H1 (cell line): Measurements from ENCODE around the gene GSAP. TPM values are rescaled to one million over a fixed set of nuclear protein-coding genes. Genes with fewer than 3 reads are reported as not detected.

Source experiments
- CTCF ChIA-PET: fragments of 300-600 bp; sonication (Branson Sonifier 250); formaldehyde crosslinking; loops from one replicate; lab custom pipeline; 2021; ENCODE audit not compliant: partially characterized antibody; lab: Charles Lee
- POLR2A ChIA-PET: fragments of 300-600 bp; sonication (Branson Sonifier 250); formaldehyde crosslinking; loops from one replicate; lab custom pipeline; 2021; ENCODE audit warnings: inconsistent platforms; ENCODE audit not compliant: partially characterized antibody; lab: Charles Lee
- DNase-seq, 2 experiments: peaks; one replicate each; pipeline versions ENCODE4 v3.0.0 to v3.0.0-alpha.2; 2010 to 2022; ENCODE audit warnings: low spot score in 2 of 2, low read depth in 1 of 2, mixed read lengths in 1 of 2
- FAIRE-seq: peaks from 2 replicates; lab custom pipeline; 2011; peaks lifted over from hg19 to GRCh38; lab: Jason Lieb, UNC
- H2AFZ ChIP-seq: 2 replicates; pipeline ENCODE4 v1.8.1; 2012; ENCODE audit warnings: low read length, inconsistent platforms
- H2AK5ac ChIP-seq: 2 replicates; pipeline ENCODE4 v1.6.1; 2013; ENCODE audit warnings: low read depth, low read length
- H2BK120ac ChIP-seq: replicated peaks from 2 replicates; pipeline ENCODE3; 2013; ENCODE audit warnings: low read depth, low read length, inconsistent platforms
- H2BK12ac ChIP-seq: 2 replicates; pipeline ENCODE4 v1.6.1; 2013; ENCODE audit warnings: low read depth, low read length
- H2BK15ac ChIP-seq: 2 replicates; pipeline ENCODE4 v1.6.1; 2013; ENCODE audit warnings: low read length
- H2BK20ac ChIP-seq: 2 replicates; pipeline ENCODE4 v1.6.1; 2013; ENCODE audit warnings: low read length
- H2BK5ac ChIP-seq: 2 replicates; pipeline ENCODE4 v1.6.1; 2013; ENCODE audit warnings: low read depth, low read length
- H3K14ac ChIP-seq: 2 replicates; pipeline ENCODE4 v1.6.1; 2013; ENCODE audit warnings: inconsistent platforms; ENCODE audit not compliant: insufficient read length
- H3K18ac ChIP-seq: 2 replicates; pipeline ENCODE4 v1.6.1; 2013; ENCODE audit warnings: low read length; ENCODE audit errors: extremely low read depth
- H3K23ac ChIP-seq: 2 replicates; pipeline ENCODE4 v1.6.1; 2013; ENCODE audit warnings: inconsistent platforms; ENCODE audit not compliant: insufficient read length
- H3K23me2 ChIP-seq: 2 replicates; pipeline ENCODE4 v1.6.1; 2013; ENCODE audit warnings: low read depth, low read length
- H3K27ac ChIP-seq: 2 replicates; pipeline ENCODE4 v1.6.1; 2011; ENCODE audit warnings: low read depth, low read length, inconsistent platforms
- H3K27me3 ChIP-seq, 4 experiments: replicated peaks in 1 of 4; 1 replicate in 1 of 4; 2 replicates in 3 of 4; pipeline versions ENCODE4 v1.6.1 to v1.8.1; 2011 to 2013; ENCODE audit warnings: low read length in 3 of 4, mild to moderate bottlenecking in 3 of 4, inconsistent platforms in 2 of 4, mixed read lengths in 2 of 4, moderate library complexity in 1 of 4; ENCODE audit not compliant: control insufficient read depth in 3 of 4, insufficient read depth in 3 of 4; ENCODE audit errors: extremely low read depth in 1 of 4
- H3K36me3 ChIP-seq, 4 experiments: 2 replicates each; pipeline versions ENCODE4 v1.6.1 to v1.8.1; 2011 to 2013; ENCODE audit warnings: mild to moderate bottlenecking in 4 of 4, low read length in 3 of 4, moderate library complexity in 2 of 4, control low read depth in 1 of 4, inconsistent platforms in 1 of 4; ENCODE audit not compliant: insufficient read depth in 4 of 4, control insufficient read depth in 2 of 4
- H3K4ac ChIP-seq: replicated peaks from 2 replicates; pipeline ENCODE3; 2013; ENCODE audit warnings: low read length, low read depth, mixed read lengths, inconsistent platforms; ENCODE audit not compliant: insufficient read length
- H3K4me1 ChIP-seq, 4 experiments: replicated peaks in 1 of 4; 1 replicate in 1 of 4; 2 replicates in 3 of 4; pipeline versions ENCODE4 v1.6.1 to v1.8.1; 2011 to 2013; ENCODE audit warnings: low read length in 3 of 4, inconsistent platforms in 2 of 4, mixed read lengths in 1 of 4; ENCODE audit not compliant: insufficient read depth in 4 of 4, control insufficient read depth in 3 of 4
- H3K4me2 ChIP-seq, 2 experiments: 2 replicates each; pipeline versions ENCODE4 v1.6.1 to v1.8.1; 2011 to 2013; ENCODE audit warnings: low read depth in 2 of 2, low read length in 2 of 2, control low read depth in 1 of 2, inconsistent platforms in 1 of 2, mild to moderate bottlenecking in 1 of 2; ENCODE audit not compliant: insufficient read depth in 1 of 2
- H3K4me3 ChIP-seq, 4 experiments: fragments of 200-600, 300-600 bp in 1 of 4; sonication (generic), shearing (Covaris generic), sonication (Bioruptor Twin) in 1 of 4; 2 replicates each; pipeline versions ENCODE4 v1.5.1 to v1.8.1; 2011 to 2016; ENCODE audit warnings: low read length in 4 of 4, low read depth in 3 of 4, control low read depth in 2 of 4, inconsistent platforms in 2 of 4, mild to moderate bottlenecking in 2 of 4, mixed read lengths in 1 of 4, moderate library complexity in 1 of 4; ENCODE audit not compliant: insufficient read depth in 2 of 4; ENCODE audit errors: extremely low read depth in 1 of 4
- H3K56ac ChIP-seq: replicated peaks from 2 replicates; pipeline ENCODE3; 2013; ENCODE audit warnings: low read depth, mild to moderate bottlenecking, mixed read lengths, low read length, inconsistent platforms; ENCODE audit not compliant: insufficient read length
- H3K79me1 ChIP-seq: 2 replicates; pipeline ENCODE4 v1.6.1; 2013; ENCODE audit warnings: low read depth, low read length, control low read depth
- H3K79me2 ChIP-seq, 2 experiments: 2 replicates each; pipeline versions ENCODE4 v1.6.1 to v1.8.1; 2012 to 2013; ENCODE audit warnings: low read length in 2 of 2, mild to moderate bottlenecking in 2 of 2, inconsistent platforms in 1 of 2; ENCODE audit not compliant: insufficient read depth in 2 of 2, control insufficient read depth in 1 of 2
- H3K9ac ChIP-seq, 4 experiments: replicated peaks in 1 of 4; 1 replicate in 1 of 4; 2 replicates in 3 of 4; pipeline versions ENCODE4 v1.6.1 to v1.8.1; 2011 to 2013; ENCODE audit warnings: low read depth in 3 of 4, low read length in 3 of 4, control low read depth in 2 of 4, mild to moderate bottlenecking in 2 of 4, moderate library complexity in 2 of 4, inconsistent platforms in 1 of 4; ENCODE audit errors: extremely low read depth in 1 of 4
- H3K9me3 ChIP-seq, 2 experiments: 2 replicates each; pipeline versions ENCODE4 v1.6.1 to v1.8.1; 2012 to 2013; ENCODE audit warnings: mild to moderate bottlenecking in 2 of 2, moderate library complexity in 2 of 2, control low read depth in 1 of 2, inconsistent platforms in 1 of 2, low read depth in 1 of 2, low read length in 1 of 2, mixed read lengths in 1 of 2; ENCODE audit not compliant: insufficient read depth in 2 of 2
- H4K20me1 ChIP-seq, 2 experiments: replicated peaks in 1 of 2; 2 replicates each; pipeline versions ENCODE3 to v1.8.1; 2011 to 2013; ENCODE audit warnings: inconsistent platforms in 2 of 2, low read length in 2 of 2, mild to moderate bottlenecking in 1 of 2; ENCODE audit not compliant: insufficient read depth in 2 of 2, control insufficient read depth in 1 of 2
- H4K5ac ChIP-seq: 2 replicates; pipeline ENCODE4 v1.6.1; 2013; ENCODE audit warnings: low read length, low read depth, mixed read lengths, inconsistent platforms; ENCODE audit not compliant: insufficient read length
- H4K8ac ChIP-seq: 2 replicates; pipeline ENCODE4 v1.8.0; 2013; ENCODE audit warnings: mild to moderate bottlenecking, moderate library complexity, low read length, inconsistent platforms; ENCODE audit not compliant: insufficient read depth; ENCODE audit errors: extremely low read depth
- H4K91ac ChIP-seq: replicated peaks from 2 replicates; pipeline ENCODE3; 2013; ENCODE audit warnings: low read length, mixed read lengths, inconsistent platforms; ENCODE audit not compliant: insufficient read length
- BACH1 ChIP-seq: IDR thresholded peaks from 2 replicates; pipeline ENCODE4 v1.6.1; 2012; ENCODE audit warnings: low read length, improper control_type of control experiment
- CEBPB ChIP-seq: IDR thresholded peaks from 2 replicates; pipeline ENCODE4 v1.6.1; 2012; ENCODE audit warnings: low read depth, low read length
- MAX ChIP-seq: IDR thresholded peaks from 2 replicates; pipeline ENCODE4 v1.6.1; 2012; ENCODE audit warnings: inconsistent platforms
- RAD21 ChIP-seq, 2 experiments: IDR thresholded peaks in 1 of 2; conservative IDR thresholded peaks in 1 of 2; 2 replicates each; pipeline ENCODE4 v1.6.1; 2011; ENCODE audit warnings: low read depth in 2 of 2, low read length in 2 of 2, improper control_type of control experiment in 1 of 2, inconsistent platforms in 1 of 2, mild to moderate bottlenecking in 1 of 2, moderate library complexity in 1 of 2
- TBP ChIP-seq: IDR thresholded peaks from 2 replicates; pipeline ENCODE4 v1.6.1; 2011; ENCODE audit warnings: low read depth, low read length, improper control_type of control experiment
- TEAD4 ChIP-seq: IDR thresholded peaks from 2 replicates; pipeline ENCODE4 v1.6.1; 2012; ENCODE audit warnings: low read depth, low read length, inconsistent platforms, mixed read lengths
- WGBS, 2 experiments: shearing (Covaris generic) in 1 of 2; methylation state at CpG; one replicate each; pipeline versions ENCODE4 v1.1.6 to v1.1.7; 2013 to 2015; ENCODE audit warnings: low lambda C conversion rate in 2 of 2, mixed read lengths in 2 of 2, inconsistent platforms in 1 of 2, low coverage in 1 of 2, missing lambda C conversion rate in 1 of 2; ENCODE audit not compliant: insufficient replicate concordance in 2 of 2, insufficient coverage in 1 of 2, insufficient read length in 1 of 2; ENCODE audit errors: extremely low coverage in 1 of 2, missing lambda C conversion rate in 1 of 2; 5-methylcytosine and 5-hydroxymethylcytosine counted together
- polyA plus RNA-seq, 7 experiments: library from polyadenylated mRNA; depleted of rRNA in 3 of 7; stranded (reverse) in 5 of 7; unstranded in 2 of 7; fragments of >200 nt in 5 of 7; fragments of 200-250 nt in 2 of 7; gene quantifications; 1 replicate in 5 of 7; 2 replicates in 1 of 7; 4 replicates in 1 of 7; pipeline versions ENCODE4 v1.2.1 to v1.2.3, GENCODE V29; 2011 to 2013; ENCODE audit warnings: missing spikeins in 2 of 7, mixed read lengths in 2 of 7
- total RNA-seq: library from RNA; stranded (reverse); fragmentation: NEBNext Ultra II Directional; extraction: Animal tissue kit (Norgen Biotek cat#: 25700); gene quantifications from 2 replicates; pipeline ENCODE4 v1.2.1, GENCODE V29; 2021
- TF ChIP-seq, protein P1 (sequence below): IDR thresholded peaks from 2 replicates; pipeline ENCODE4 v1.6.1; 2012; ENCODE audit warnings: low read length, inconsistent platforms

Gene GSAP
- total and polyA plus RNA-seq, 2 of the 8 experiments (the other 6 are each of a cell fraction or from before 2014, with no cell fraction given) = 0.93 to 2.1 TPM

GRCh38 chr7:77321300-77321699 is 94.8 kb downstream of the GSAP start:
- no peak overlapping the region for H3K27ac ChIP-seq
- no peak for FAIRE-seq

More at GRCh38 chr7:77321300-77321699, 94.8 kb downstream of the GSAP start:
- Histone ChIP-seq H3K4me3 (no peak overlapping the region), H4K5ac (no peak overlapping the region), H3K56ac (no peak overlapping the region), H3K79me1 (no peaks in the 10 kb centered on the region), H3K4me1 (no peaks in the 10 kb centered on the region), H2BK120ac (no peak overlapping the region), H2AFZ (no peak overlapping the region), H4K8ac (no peak overlapping the region)
- POLR2A ChIA-PET = interaction anchor here (1.2 kb wide), 1 partner anchor 15 kb away, joined by 3 read pairs; no protein-coding TSS in a partner anchor
- no peak for TF ChIP-seq CEBPB
- TF ChIP-seq BACH1 = no peak
- TF ChIP-seq TBP = no peak
- TF ChIP-seq TEAD4 = no peak
- TF ChIP-seq, protein P1, sequence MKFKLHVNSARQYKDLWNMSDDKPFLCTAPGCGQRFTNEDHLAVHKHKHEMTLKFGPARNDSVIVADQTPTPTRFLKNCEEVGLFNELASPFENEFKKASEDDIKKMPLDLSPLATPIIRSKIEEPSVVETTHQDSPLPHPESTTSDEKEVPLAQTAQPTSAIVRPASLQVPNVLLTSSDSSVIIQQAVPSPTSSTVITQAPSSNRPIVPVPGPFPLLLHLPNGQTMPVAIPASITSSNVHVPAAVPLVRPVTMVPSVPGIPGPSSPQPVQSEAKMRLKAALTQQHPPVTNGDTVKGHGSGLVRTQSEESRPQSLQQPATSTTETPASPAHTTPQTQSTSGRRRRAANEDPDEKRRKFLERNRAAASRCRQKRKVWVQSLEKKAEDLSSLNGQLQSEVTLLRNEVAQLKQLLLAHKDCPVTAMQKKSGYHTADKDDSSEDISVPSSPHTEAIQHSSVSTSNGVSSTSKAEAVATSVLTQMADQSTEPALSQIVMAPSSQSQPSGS = no peak
- TF ChIP-seq RAD21 (IDR thresholded peaks at IDR 0.05 in 1 of 2, conservative IDR thresholded peaks at IDR 0.05 in 1 of 2; ENCODE audit: low read depth in 2 of 2, low read length in 2 of 2) = no peak
- no peak for TF ChIP-seq MAX
- TF ChIP-seq, all 59 proteins: peak for 0
- Histone ChIP-seq H3K27me3 (no peaks in the 10 kb centered on the region), H3K79me2 (no peaks in the 10 kb centered on the region), H3K4me2 (no peak overlapping the region), H3K36me3 (no peaks in the 10 kb centered on the region), H4K91ac (no peak overlapping the region), H3K18ac (no peak overlapping the region), H2BK15ac (no peak overlapping the region), H3K14ac (no peak overlapping the region), H3K9me3 (no peaks in the 10 kb centered on the region), H3K23ac (no peak overlapping the region), H4K20me1 (no peaks in the 10 kb centered on the region), H2AK5ac (no peak overlapping the region), H2BK12ac (no peak overlapping the region), H3K9ac (no peak overlapping the region), H2BK5ac (no peak overlapping the region), H3K23me2 (no peaks in the 10 kb centered on the region), H2BK20ac (no peak overlapping the region), H3K4ac (no peak overlapping the region)
- DNase-seq = no peak
- WGBS, 2 experiments = 83% methylated on average over 2 of the region's 2 CpGs; no CpG with 5 or more reads in 1 of the 2 experiments
- CTCF ChIA-PET = interaction anchor here (0.6 to 1.4 kb wide), 2 partner anchors 9 to 10 kb away, joined by 3 to 4 read pairs; no protein-coding TSS in a partner anchor
